HG02938 (cell line): ENCODE results near the gene ZNF521.
"Not testable (repeated sequence)": the region's sequence is repeated elsewhere in the genome, so short reads cannot be mapped to it uniquely, and the experiment has no call there.

Source experiments
- ATAC-seq: cut with Tn5 transposase; IDR thresholded peaks from one replicate; pipeline ENCODE4 v1.9.1; 2021; ENCODE audit warnings: mild to moderate bottlenecking, moderate library complexity; ENCODE audit not compliant: unreplicated experiment

Gene ZNF521

GRCh38 chr18:25043104-25043503 lies 308.9 kb downstream of the ZNF521 start:
- ATAC-seq: no peak

GRCh38 chr18:25042641-25043051 lies 309.3 kb downstream of the ZNF521 start:
- no peak for ATAC-seq

DNA sequence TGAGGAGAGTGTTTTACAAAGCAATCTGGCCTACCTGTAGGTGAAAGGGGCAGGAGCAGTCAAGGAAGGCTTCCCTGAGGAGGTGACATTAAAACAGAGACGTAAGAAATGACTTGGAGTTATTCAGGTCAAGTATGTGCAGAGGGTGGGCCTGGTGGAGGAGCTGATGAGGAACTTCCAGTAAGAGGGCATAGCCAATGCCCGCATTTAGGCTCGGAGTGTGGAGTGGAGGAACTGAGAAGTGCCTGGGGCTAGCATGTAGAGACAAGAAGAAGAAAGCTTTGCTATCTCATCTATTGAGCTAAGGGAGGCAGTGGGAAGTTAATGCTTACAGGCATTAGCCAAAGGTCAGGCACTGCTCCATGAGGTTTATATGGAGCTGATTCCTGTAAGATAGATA lies 312.2 kb downstream of the ZNF521 start:
- no peak for ATAC-seq

- no peak for ATAC-seq
Observed at GRCh38 chr18:25038261-25038660, 313.7 kb downstream of the ZNF521 start.

GRCh38 chr18:25033747-25034471 lies 318.1 kb downstream of the ZNF521 start:
- no peak for ATAC-seq

DNA sequence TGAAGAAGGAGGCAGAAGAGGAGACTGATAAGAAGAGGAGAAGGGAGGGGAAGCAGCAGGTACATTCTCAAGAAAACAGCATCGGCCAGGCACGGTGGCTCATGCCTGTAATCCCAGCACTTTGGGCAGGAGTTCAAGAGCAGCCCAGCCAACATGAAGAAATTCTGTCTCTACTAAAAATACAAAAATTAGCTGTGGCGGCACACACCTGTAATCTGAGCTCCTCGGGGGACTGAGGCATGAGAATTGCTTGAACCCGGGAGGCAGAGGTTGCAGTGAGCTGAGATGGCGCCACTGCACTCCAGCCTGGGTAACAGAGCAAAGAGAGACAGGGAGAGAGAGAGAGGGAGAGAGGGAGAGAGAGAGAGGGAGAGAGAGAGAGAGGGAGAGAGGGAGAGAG lies 318.8 kb downstream of the ZNF521 start:
- not testable (repeated sequence) for ATAC-seq

DNA sequence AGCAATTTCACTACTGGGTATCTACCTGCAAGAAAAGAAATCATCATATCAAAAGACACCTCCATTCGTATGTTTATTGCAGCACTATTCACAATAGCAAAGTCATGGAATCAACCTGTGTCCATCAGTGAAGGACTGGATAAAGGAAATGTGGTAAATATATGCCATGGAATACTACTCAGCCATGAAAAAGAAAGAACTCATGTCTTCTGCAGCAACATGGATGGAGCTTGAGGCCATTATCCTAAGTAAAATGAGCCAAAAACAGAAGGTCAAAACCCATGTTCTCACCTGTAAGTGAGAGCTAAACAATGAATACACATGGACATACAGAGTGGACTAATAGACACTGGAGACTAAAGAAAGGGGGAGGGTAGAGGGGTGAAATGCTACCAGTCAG lies 322.2 kb downstream of the ZNF521 start:
- no peak for ATAC-seq

- ATAC-seq: no peak
Observed at GRCh38 chr18:25019931-25020330, 332.0 kb downstream of the ZNF521 start.

- no peak for ATAC-seq
Observed at GRCh38 chr18:25019086-25019860, 332.7 kb downstream of the ZNF521 start.

- ATAC-seq: no peak
Observed at GRCh38 chr18:25016666-25017065, 335.3 kb downstream of the ZNF521 start.

DNA sequence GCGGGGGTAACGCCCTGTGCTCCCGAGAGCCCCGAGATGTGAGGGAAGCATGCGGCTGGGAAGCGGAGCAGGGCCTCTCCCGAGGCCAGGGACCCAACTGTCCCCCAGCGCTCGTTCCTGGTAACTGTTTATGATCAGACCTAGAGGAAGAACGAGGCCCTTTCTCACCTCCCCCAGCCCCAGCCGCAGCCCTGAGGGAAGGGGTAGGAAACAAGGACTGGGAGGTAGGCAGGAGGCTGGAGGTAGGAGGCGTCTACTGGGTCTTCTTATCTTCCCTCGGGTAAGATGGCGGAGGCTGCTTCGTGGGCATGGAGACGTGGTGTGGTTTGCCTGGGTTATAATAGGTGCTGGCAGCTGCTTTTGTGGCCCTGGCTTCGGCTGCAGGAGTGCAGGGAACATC lies 335.8 kb downstream of the ZNF521 start:
- ATAC-seq: no peak
